A549 (cell line): ENCODE data around the gene CD276. TPM values are rescaled to one million over a fixed set of nuclear protein-coding genes. Genes with fewer than 3 reads are reported as not detected.

Experiments
- ATAC-seq, 2 experiments: fragments of 200-7000 bp in 1 of 2; fragments of >200 bp in 1 of 2; cut with Nextera tagmentation in 1 of 2; cut with Tn5 transposase in 1 of 2; 3 replicates each; pipeline versions ENCODE4 v1.8.0 to v1.9.1; 2018 to 2020; ENCODE audit warnings: mild to moderate bottlenecking in 1 of 2, moderate library complexity in 1 of 2
- CTCF ChIA-PET: fragments of 300-600 bp; sonication (Branson Sonifier 250); formaldehyde crosslinking; extraction: SDS; loops from one replicate; lab custom pipeline; 2021; ENCODE audit warnings: antibody characterized with exemption, inconsistent platforms; lab: Yijun Ruan, JAX
- POLR2A ChIA-PET: fragments of 350-600 bp; formaldehyde crosslinking; extraction: SDS; loops from one replicate; lab custom pipeline; 2021; ENCODE audit warnings: antibody characterized with exemption, inconsistent platforms; lab: Yijun Ruan, JAX
- DNase-seq, 2 experiments: peaks; one replicate each; pipeline versions ENCODE4 v3.0.0 to v3.0.0-alpha.2; 2011 to 2016; ENCODE audit warnings: low read depth in 1 of 2, low spot score in 1 of 2
- FAIRE-seq: peaks from 2 replicates; lab custom pipeline; 2011; peaks lifted over from hg19 to GRCh38; lab: Jason Lieb, UNC
- H3K27ac ChIP-seq, 2 experiments: fragments of >200 bp; sonication (Bioruptor Twin); formaldehyde crosslinking; 3 replicates each; pipeline ENCODE4 v1.5.1; 2016 to 2017
- H3K4me1 ChIP-seq: fragments of >200 bp; sonication (Bioruptor Twin); formaldehyde crosslinking; 3 replicates; pipeline ENCODE4 v1.6.1; 2016
- H3K4me2 ChIP-seq: fragments of >200 bp; sonication (Bioruptor Twin); formaldehyde crosslinking; 3 replicates; pipeline ENCODE4 v1.6.1; 2016
- H3K4me3 ChIP-seq: fragments of >200 bp; sonication (Bioruptor Twin); formaldehyde crosslinking; 3 replicates; pipeline ENCODE4 v1.5.1; 2016
- H3K9me3 ChIP-seq: fragments of >200 bp; sonication (Bioruptor Twin); formaldehyde crosslinking; 3 replicates; pipeline ENCODE4 v1.6.1; 2016
- ATOH8 ChIP-seq: fragments of 250-450 bp; sonication (Bioruptor Pico); IDR thresholded peaks from 2 replicates; pipeline ENCODE4 v1.5.0; 2020; ENCODE audit warnings: low read depth, mild to moderate bottlenecking, moderate library complexity
- E2F6 ChIP-seq: IDR thresholded peaks from 2 replicates; pipeline ENCODE4 v1.6.1; 2012; ENCODE audit warnings: low read depth, borderline replicate concordance
- ESRRA ChIP-seq: fragments of 150-350 bp; IDR thresholded peaks from 2 replicates; pipeline ENCODE4 v1.6.1; 2014; ENCODE audit warnings: mild to moderate bottlenecking, low read length, borderline replicate concordance
- FOSL2 ChIP-seq, 2 experiments: fragments of 450-650 bp in 1 of 2; fragments of >200 bp in 1 of 2; sonication (Bioruptor Twin) in 1 of 2; formaldehyde crosslinking; IDR thresholded peaks; 2 replicates each; pipeline versions ENCODE4 v1.5.0 to v1.6.1; 2016 to 2020; ENCODE audit warnings: mild to moderate bottlenecking in 1 of 2, moderate library complexity in 1 of 2
- FOXS1 ChIP-seq: fragments of 250-450 bp; sonication (Bioruptor Pico); IDR thresholded peaks from 2 replicates; pipeline ENCODE4 v1.5.0; 2020; ENCODE audit warnings: mild to moderate bottlenecking, moderate library complexity
- KDM1A ChIP-seq: fragments of 200-600 bp; sonication (generic); IDR thresholded peaks from 2 replicates; pipeline ENCODE4 v1.6.1; 2016; ENCODE audit warnings: low read depth, mild to moderate bottlenecking
- MAFK ChIP-seq: fragments of 450-650 bp; IDR thresholded peaks from 2 replicates; pipeline ENCODE4 v1.6.1; 2014; ENCODE audit not compliant: partially characterized antibody
- NFE2L2 ChIP-seq: fragments of 150-350 bp; conservative IDR thresholded peaks from 2 replicates; pipeline ENCODE4 v1.6.1; 2014; ENCODE audit warnings: low read length
- PHF8 ChIP-seq: fragments of 200-600 bp; sonication (generic); IDR thresholded peaks from 2 replicates; pipeline ENCODE4 v1.6.1; 2016; ENCODE audit warnings: low read depth, mild to moderate bottlenecking, antibody characterized with exemption, moderate library complexity, borderline replicate concordance
- RAD21 ChIP-seq, 2 experiments: fragments of >200 bp in 1 of 2; sonication (Bioruptor Twin) in 1 of 2; formaldehyde crosslinking in 1 of 2; IDR thresholded peaks in 1 of 2; conservative IDR thresholded peaks in 1 of 2; 2 replicates in 1 of 2; 3 replicates in 1 of 2; pipeline ENCODE4 v1.6.1; 2012 to 2018; ENCODE audit warnings: inconsistent platforms in 1 of 2
- SMC3 ChIP-seq: fragments of >200 bp; sonication (Bioruptor Twin); formaldehyde crosslinking; IDR thresholded peaks from 3 replicates; pipeline ENCODE4 v1.6.1; 2018; ENCODE audit warnings: inconsistent platforms
- USF2 ChIP-seq: fragments of 450-650 bp; IDR thresholded peaks from 2 replicates; pipeline ENCODE4 v1.6.1; 2014; ENCODE audit warnings: antibody characterized with exemption
- ZFP36 ChIP-seq: fragments of 450-650 bp; IDR thresholded peaks from 2 replicates; pipeline ENCODE4 v1.6.1; 2014; ENCODE audit warnings: borderline replicate concordance; ENCODE audit not compliant: partially characterized antibody
- ZSCAN20 ChIP-seq: fragments of 250-450 bp; sonication (Bioruptor Pico); IDR thresholded peaks from 2 replicates; pipeline ENCODE4 v1.8.0; 2022; ENCODE audit warnings: mild to moderate bottlenecking, moderate library complexity
- WGBS: methylation state at CpG from one replicate; pipeline ENCODE4 v1.1.6; 2017; ENCODE audit errors: missing lambda C conversion rate; 5-methylcytosine and 5-hydroxymethylcytosine counted together
- polyA plus RNA-seq, 4 experiments: library from polyadenylated mRNA; depleted of rRNA in 3 of 4; stranded (reverse); fragments of >200 nt; fragmentation: RNase III in 1 of 4; extraction: RNeasy Plus Mini Kit Qiagen cat#74134 plus additional on column Dnase treatment in 1 of 4; gene quantifications; 2 replicates in 3 of 4; 3 replicates in 1 of 4; pipeline ENCODE4 v1.2.3, GENCODE V29; 2011 to 2017

CD276 gene
- polyA plus RNA-seq, 2 of the 4 experiments (the other 2 are of a cell fraction) = 24.8 to 31.0 TPM

- CTCF ChIA-PET = no interaction called here
- ATAC-seq = no peak
- H3K4me2 ChIP-seq = no peak overlapping the region
- no peak overlapping the region for H3K27ac ChIP-seq
- H3K4me3 ChIP-seq = no peak overlapping the region
- no peaks in the 10 kb centered on the region for H3K9me3 ChIP-seq
- no peak for DNase-seq
- peaks cover 4% of the 10 kb centered on the region; the same call in 2 of the 3 replicates for H3K4me1 ChIP-seq
- WGBS = 59% methylated on average over 3 of the region's 3 CpGs
- no peak for TF ChIP-seq SMC3
- TF ChIP-seq, all 56 proteins: peak for 0
- POLR2A ChIA-PET = no interaction called here
- no peak for FAIRE-seq
Observed at GRCh38 chr15:73755946-73756345, 71.8 kb downstream of the CD276 start.

GRCh38 chr15:73756390-73756789, 72.2 kb downstream of the CD276 start:
- 69% methylated on average over 2 of the region's 2 CpGs for WGBS
- ATAC-seq = no peak
- Histone ChIP-seq H3K4me3 (no peak overlapping the region), H3K4me1 (peaks cover 4% of the 10 kb centered on the region; the same call in 2 of the 3 replicates), H3K9me3 (no peaks in the 10 kb centered on the region)
- ChIA-PET POLR2A (no interaction called here), CTCF (no interaction called here)
- DNase-seq = no peak
- TF ChIP-seq RAD21 (conservative IDR thresholded peaks at IDR 0.05 in 1 of 2, IDR thresholded peaks at IDR 0.05 in 1 of 2) = no peak
- TF ChIP-seq, all 56 proteins: peak for 0
- H3K27ac ChIP-seq = no peak overlapping the region
- no peak for FAIRE-seq
- no peak overlapping the region for H3K4me2 ChIP-seq

GRCh38 chr15:73756947-73757513, 72.8 kb downstream of the CD276 start:
- TF ChIP-seq FOSL2 (IDR thresholded peaks at IDR 0.05) = no peak
- TF ChIP-seq FOSL2 (CRISPR knock-in tag; IDR thresholded peaks at IDR 0.05) = no peak
- TF ChIP-seq ATOH8 (CRISPR knock-in tag) = no peak
- TF ChIP-seq PHF8 = no peak
- TF ChIP-seq MAFK = peak; percentile 66
- TF ChIP-seq KDM1A = no peak
- no peak for TF ChIP-seq E2F6
- no peak for TF ChIP-seq FOXS1 (CRISPR knock-in tag)
- no peak for TF ChIP-seq ESRRA
- Histone ChIP-seq H3K4me1 (peaks cover 2% of the 10 kb centered on the region; the same call in 2 of the 3 replicates), H3K9me3 (no peaks in the 10 kb centered on the region), H3K27ac (no peak overlapping the region), H3K4me3 (no peak overlapping the region), H3K4me2 (no peak overlapping the region)
- DNase-seq (no peak), ATAC-seq (no peak), FAIRE-seq (no peak)
- WGBS = 3% methylated on average over 2 of the region's 3 CpGs
- ChIA-PET CTCF (no interaction called here), POLR2A (no interaction called here)

- H3K4me3 ChIP-seq = no peak overlapping the region
- no peak for FAIRE-seq
- H3K27ac ChIP-seq = no peak overlapping the region
- H3K9me3 ChIP-seq = no peaks in the 10 kb centered on the region
- CTCF ChIA-PET = interaction anchor here (1.0 kb wide), 1 partner anchor 58 kb away, joined by 4 read pairs; no protein-coding TSS in a partner anchor
- POLR2A ChIA-PET = no interaction called here
- ATAC-seq = no peak
- H3K4me2 ChIP-seq = no peak overlapping the region
- no peaks in the 10 kb centered on the region for H3K4me1 ChIP-seq
- TF ChIP-seq NFE2L2 (no peak), PHF8 (no peak), USF2 (no peak), ZSCAN20 (no peak), ZFP36 (no peak)
- no peak for DNase-seq
Observed at GRCh38 chr15:73757571-73757970, 73.4 kb downstream of the CD276 start.
